ENCODE measurements around the gene TRIM39.

- no peak for TF ChIP-seq POLR2A (IDR thresholded peaks at IDR 0.05; ENCODE audit: low read depth, low read length)
- no peak for TF ChIP-seq POLR2AphosphoS5 (IDR thresholded peaks at IDR 0.05; ENCODE audit: low read depth, low read length)
Observed at GRCh38 chr6:30341218-30341617, 14.5 kb downstream of the TRIM39 start.

All from GM12892 (cell line).